Activated naive CD4-positive, alpha-beta T cell treated with anti-CD3 and anti-CD28 coated beads for 36 hours (primary cell): Measurements from ENCODE around the gene PPP1R13B. TPM values are rescaled to one million over a fixed set of nuclear protein-coding genes. Genes with fewer than 3 reads are reported as not detected.

ENCODE experiments used
- CTCF ChIA-PET: fragments of 350-600 bp; sonication (Branson Sonifier 250); formaldehyde crosslinking; loops from one replicate; lab custom pipeline; 2021; ENCODE audit warnings: antibody characterized with exemption; lab: Charles Lee
- DNase-seq: peaks from one replicate; pipeline ENCODE4 v3.0.0-alpha.2; 2020
- H3K27ac Mint-ChIP-seq: one replicate; pipeline ENCODE4 v1.8.0; 2021; ENCODE audit warnings: mild to moderate bottlenecking, mixed read lengths
- H3K27me3 Mint-ChIP-seq: one replicate; pipeline ENCODE4 v1.8.0; 2021; ENCODE audit warnings: low read depth, mixed read lengths
- H3K36me3 Mint-ChIP-seq: one replicate; pipeline ENCODE4 v1.8.0; 2021; ENCODE audit warnings: low read depth, mixed read lengths
- H3K4me1 Mint-ChIP-seq: one replicate; pipeline ENCODE4 v1.8.0; 2021; ENCODE audit warnings: low read depth, mixed read lengths
- H3K4me3 Mint-ChIP-seq: one replicate; pipeline ENCODE4 v1.8.0; 2021; ENCODE audit warnings: mild to moderate bottlenecking, moderate library complexity, mixed read lengths
- H3K9me3 Mint-ChIP-seq: one replicate; pipeline ENCODE4 v1.8.0; 2021; ENCODE audit warnings: mixed read lengths
- intact Hi-C: fragments of 100-400 bp; cut with micrococcal nuclease; formaldehyde crosslinking; loops from one replicate; pipeline ENCODE4 v1.15.1; 2023
- total RNA-seq, 2 experiments: library from RNA; stranded (reverse); gene quantifications; one replicate each; pipeline ENCODE4 v1.2.3, GENCODE V29; 2021

PPP1R13B gene
- total RNA-seq, 2 experiments from 2014 or later, result 8.0 to 8.6 TPM

- Mint-ChIP-seq H3K4me1 (no peaks in the 10 kb centered on the region), H3K27me3 (no peaks in the 10 kb centered on the region), H3K9me3 (no peaks in the 10 kb centered on the region), H3K27ac (no peak overlapping the region), H3K36me3 (no peaks in the 10 kb centered on the region), H3K4me3 (no peak overlapping the region)
- intact Hi-C loops, result no loop called here
- no peak for DNase-seq
- CTCF ChIA-PET, result no interaction called here
Observed at GRCh38 chr14:103762036-103762435, 85.3 kb downstream of the PPP1R13B start.

GRCh38 chr14:103758059-103758776 lies 89.2 kb downstream of the PPP1R13B start:
- no peak for DNase-seq
- Mint-ChIP-seq H3K27ac (no peak overlapping the region), H3K36me3 (no peaks in the 10 kb centered on the region), H3K4me3 (no peak overlapping the region), H3K4me1 (peaks cover 3% of the 10 kb centered on the region), H3K9me3 (no peaks in the 10 kb centered on the region), H3K27me3 (no peaks in the 10 kb centered on the region)
- intact Hi-C loops, result no loop called here
- CTCF ChIA-PET, result interaction anchor here (0.6 to 1.0 kb wide), 3 partner anchors 47 to 1089 kb away, joined by 3 read pairs; no protein-coding TSS in a partner anchor

GRCh38 chr14:103755060-103755459 lies 92.3 kb downstream of the PPP1R13B start:
- Mint-ChIP-seq H3K9me3 (no peaks in the 10 kb centered on the region), H3K27me3 (no peaks in the 10 kb centered on the region), H3K36me3 (no peaks in the 10 kb centered on the region), H3K4me1 (peaks cover 3% of the 10 kb centered on the region), H3K4me3 (no peak overlapping the region), H3K27ac (no peak overlapping the region)
- intact Hi-C loops, result no loop called here
- DNase-seq, result no peak
- CTCF ChIA-PET, result no interaction called here

GRCh38 chr14:103753774-103754173 lies 93.6 kb downstream of the PPP1R13B start:
- H3K4me1 Mint-ChIP-seq, result peaks cover 10% of the 10 kb centered on the region
- H3K27me3 Mint-ChIP-seq, result no peaks in the 10 kb centered on the region
- CTCF ChIA-PET, result no interaction called here
- intact Hi-C loops, result no loop called here
- H3K9me3 Mint-ChIP-seq, result no peaks in the 10 kb centered on the region
- H3K4me3 Mint-ChIP-seq, result no peak overlapping the region
- no peak for DNase-seq
- H3K27ac Mint-ChIP-seq, result no peak overlapping the region
- H3K36me3 Mint-ChIP-seq, result no peaks in the 10 kb centered on the region

GRCh38 chr14:103749860-103750259 lies 97.5 kb downstream of the PPP1R13B start:
- H3K4me1 Mint-ChIP-seq, result peaks cover 17% of the 10 kb centered on the region
- CTCF ChIA-PET, result no interaction called here
- no peaks in the 10 kb centered on the region for H3K36me3 Mint-ChIP-seq
- DNase-seq, result no peak
- no peak overlapping the region for H3K27ac Mint-ChIP-seq
- no peaks in the 10 kb centered on the region for H3K9me3 Mint-ChIP-seq
- H3K27me3 Mint-ChIP-seq, result no peaks in the 10 kb centered on the region
- intact Hi-C loops, result no loop called here
- no peak overlapping the region for H3K4me3 Mint-ChIP-seq

GRCh38 chr14:103749452-103749851 lies 97.9 kb downstream of the PPP1R13B start:
- Mint-ChIP-seq H3K4me3 (no peak overlapping the region), H3K27ac (no peak overlapping the region), H3K27me3 (no peaks in the 10 kb centered on the region), H3K4me1 (peaks cover 17% of the 10 kb centered on the region), H3K36me3 (no peaks in the 10 kb centered on the region), H3K9me3 (no peaks in the 10 kb centered on the region)
- CTCF ChIA-PET, result no interaction called here
- no peak for DNase-seq
- intact Hi-C loops, result no loop called here

GRCh38 chr14:103748534-103748857 lies 98.9 kb downstream of the PPP1R13B start:
- Mint-ChIP-seq H3K9me3 (no peaks in the 10 kb centered on the region), H3K36me3 (no peaks in the 10 kb centered on the region), H3K4me3 (peak overlapping the region; percentile 24), H3K27ac (peak overlapping the region; percentile 53), H3K4me1 (peaks cover 17% of the 10 kb centered on the region), H3K27me3 (no peaks in the 10 kb centered on the region)
- intact Hi-C loops, result no loop called here
- DNase-seq, result peak; percentile 80
- CTCF ChIA-PET, result no interaction called here

GRCh38 chr14:103746701-103747100 lies 100.7 kb downstream of the PPP1R13B start:
- Mint-ChIP-seq H3K27me3 (no peaks in the 10 kb centered on the region), H3K4me3 (no peak overlapping the region), H3K27ac (no peak overlapping the region), H3K9me3 (no peaks in the 10 kb centered on the region), H3K4me1 (peaks cover 17% of the 10 kb centered on the region), H3K36me3 (no peaks in the 10 kb centered on the region)
- CTCF ChIA-PET, result interaction anchor here (0.7 kb wide), 1 partner anchor 128 kb away, joined by 9 read pairs; no protein-coding TSS in a partner anchor
- no peak for DNase-seq
- intact Hi-C loops, result no loop called here

- no peak for DNase-seq
- CTCF ChIA-PET, result interaction anchor here (1.7 kb wide), 1 partner anchor 63 kb away, joined by 5 read pairs; no protein-coding TSS in a partner anchor
- Mint-ChIP-seq H3K9me3 (no peaks in the 10 kb centered on the region), H3K27me3 (no peaks in the 10 kb centered on the region), H3K36me3 (no peaks in the 10 kb centered on the region), H3K27ac (no peak overlapping the region), H3K4me1 (peaks cover 17% of the 10 kb centered on the region), H3K4me3 (no peak overlapping the region)
- intact Hi-C loops, result no loop called here
Observed at GRCh38 chr14:103745424-103745823, 102.0 kb downstream of the PPP1R13B start.

GRCh38 chr14:103744621-103745395 lies 102.6 kb downstream of the PPP1R13B start:
- intact Hi-C loops, result no loop called here
- Mint-ChIP-seq H3K4me1 (peaks cover 16% of the 10 kb centered on the region), H3K27ac (no peak overlapping the region), H3K27me3 (no peaks in the 10 kb centered on the region), H3K36me3 (peaks cover under 1% of the 10 kb centered on the region), H3K9me3 (no peaks in the 10 kb centered on the region), H3K4me3 (no peak overlapping the region)
- no peak for DNase-seq
- CTCF ChIA-PET, result interaction anchor here (0.7 to 1.7 kb wide), 2 partner anchors 64 to 116 kb away, joined by 3 to 5 read pairs; no protein-coding TSS in a partner anchor

- Mint-ChIP-seq H3K4me1 (peaks cover 9% of the 10 kb centered on the region), H3K36me3 (peaks cover 3% of the 10 kb centered on the region), H3K9me3 (no peaks in the 10 kb centered on the region), H3K27me3 (no peaks in the 10 kb centered on the region), H3K4me3 (no peak overlapping the region), H3K27ac (no peak overlapping the region)
- CTCF ChIA-PET, result interaction anchor here (1.7 kb wide), 1 partner anchor 65 kb away, joined by 5 read pairs; no protein-coding TSS in a partner anchor
- DNase-seq, result no peak
- intact Hi-C loops, result no loop called here
Observed at GRCh38 chr14:103743691-103744090, 103.7 kb downstream of the PPP1R13B start.

- intact Hi-C loops, result no loop called here
- Mint-ChIP-seq H3K27ac (no peak overlapping the region), H3K36me3 (peaks cover 3% of the 10 kb centered on the region), H3K9me3 (no peaks in the 10 kb centered on the region), H3K27me3 (no peaks in the 10 kb centered on the region), H3K4me3 (no peak overlapping the region), H3K4me1 (no peaks in the 10 kb centered on the region)
- DNase-seq, result no peak
- CTCF ChIA-PET, result no interaction called here
Observed at GRCh38 chr14:103742499-103743255, 104.7 kb downstream of the PPP1R13B start.
